Hepatocyte (in vitro differentiated cells): ENCODE measurements around the gene C3orf70. TPM values are rescaled to one million over a fixed set of nuclear protein-coding genes. Genes with fewer than 3 reads are reported as not detected.

Experiments
- DNase-seq: peaks from one replicate; pipeline ENCODE4 v3.0.0-alpha.2; 2016; ENCODE audit warnings: low spot score
- H2AFZ ChIP-seq: fragments of 200-600 bp; sonication (generic); 2 replicates; pipeline ENCODE4 v1.6.0; 2016; ENCODE audit warnings: antibody characterized with exemption, mild to moderate bottlenecking
- H3K27ac ChIP-seq: fragments of 200-600 bp; sonication (generic); 2 replicates; pipeline ENCODE4 v1.5.1; 2016; ENCODE audit warnings: mild to moderate bottlenecking
- H3K27me3 ChIP-seq: fragments of 200-600 bp; sonication (generic); 2 replicates; pipeline ENCODE4 v1.6.1; 2016
- H3K36me3 ChIP-seq: fragments of 200-600 bp; sonication (generic); replicated peaks from 2 replicates; pipeline ENCODE4 v1.5.1; 2016; ENCODE audit warnings: low read depth; ENCODE audit not compliant: insufficient read depth
- H3K4me1 ChIP-seq: fragments of 200-600 bp; sonication (generic); 2 replicates; pipeline ENCODE4 v1.5.1; 2016; ENCODE audit warnings: mild to moderate bottlenecking, moderate library complexity; ENCODE audit not compliant: insufficient read depth
- H3K4me2 ChIP-seq: fragments of 200-600 bp; sonication (generic); 2 replicates; pipeline ENCODE4 v1.6.0; 2016
- H3K4me3 ChIP-seq: fragments of 200-600 bp; sonication (generic); 2 replicates; pipeline ENCODE4 v1.5.1; 2016; ENCODE audit warnings: mild to moderate bottlenecking
- H3K79me2 ChIP-seq: fragments of 200-600 bp; sonication (generic); 2 replicates; pipeline ENCODE4 v1.6.0; 2017; ENCODE audit warnings: mild to moderate bottlenecking
- H3K9me2 ChIP-seq: fragments of 200-600 bp; sonication (generic); replicated peaks from 2 replicates; pipeline ENCODE4 v1.6.0; 2017; ENCODE audit warnings: mild to moderate bottlenecking; ENCODE audit not compliant: insufficient read depth
- H3K9me3 ChIP-seq: fragments of 200-600 bp; sonication (generic); 2 replicates; pipeline ENCODE4 v1.5.1; 2016; ENCODE audit warnings: low read depth, mild to moderate bottlenecking
- H4K20me1 ChIP-seq: fragments of 200-600 bp; sonication (generic); 2 replicates; pipeline ENCODE4 v1.6.0; 2016; ENCODE audit warnings: mild to moderate bottlenecking; ENCODE audit not compliant: insufficient read depth, poor library complexity, severe bottlenecking
- CTCF ChIP-seq: fragments of 200-600 bp; sonication (generic); IDR thresholded peaks from 2 replicates; pipeline ENCODE4 v1.5.1; 2016; ENCODE audit warnings: antibody characterized with exemption, mild to moderate bottlenecking; ENCODE audit not compliant: poor library complexity
- EZH2 ChIP-seq: fragments of 200-600 bp; sonication (generic); IDR thresholded peaks from 2 replicates; pipeline ENCODE4 v1.6.1; 2016; ENCODE audit warnings: antibody characterized with exemption, mild to moderate bottlenecking, borderline replicate concordance
- EZH2phosphoT487 ChIP-seq: fragments of 200-600 bp; sonication (generic); IDR thresholded peaks from one replicate; pipeline ENCODE4 v1.6.1; 2018; ENCODE audit warnings: antibody characterized with exemption, mild to moderate bottlenecking, low read depth, moderate library complexity; ENCODE audit not compliant: unreplicated experiment, severe bottlenecking
- WGBS: methylation state at CpG from one replicate; pipeline ENCODE4 v1.1.6; 2016; ENCODE audit warnings: low lambda C conversion rate; ENCODE audit errors: missing lambda C conversion rate; 5-methylcytosine and 5-hydroxymethylcytosine counted together
- polyA plus RNA-seq: library from polyadenylated mRNA; unstranded; fragments of >200 nt; fragmentation: Nextera tagmentation; extraction: Ambion mirVana; gene quantifications from 2 replicates; pipeline ENCODE4 v1.2.1, GENCODE V29; 2016
- total RNA-seq: library from RNA; depleted of rRNA; stranded (reverse); fragments of >200 nt; gene quantifications from 2 replicates; pipeline ENCODE4 v1.2.3, GENCODE V29; 2014

The C3orf70 gene
- total and polyA plus RNA-seq, 2 experiments from 2014 or later = 1.1 to 6.0 TPM

- 93% methylated on average over 6 of the region's 6 CpGs for WGBS
- no peaks in the 10 kb centered on the region for H3K36me3 ChIP-seq
Measured at GRCh38 chr3:185052631-185053030, 100.2 kb downstream of the C3orf70 start.

GRCh38 chr3:185051801-185052200, 101.1 kb downstream of the C3orf70 start:
- TF ChIP-seq EZH2phosphoT487 (no peak), CTCF (no peak), EZH2 (no peak)
- no peaks in the 10 kb centered on the region for H3K27me3 ChIP-seq
- no peak overlapping the region for H2AFZ ChIP-seq
- no peaks in the 10 kb centered on the region for H3K9me2 ChIP-seq
- WGBS = 89% methylated on average over 8 of the region's 8 CpGs
- no peaks in the 10 kb centered on the region for H3K9me3 ChIP-seq
- no peaks in the 10 kb centered on the region for H4K20me1 ChIP-seq
- H3K36me3 ChIP-seq = no peaks in the 10 kb centered on the region
- DNase-seq = no peak
- H3K4me3 ChIP-seq = no peak overlapping the region
- no peaks in the 10 kb centered on the region for H3K79me2 ChIP-seq
- no peaks in the 10 kb centered on the region for H3K4me1 ChIP-seq
- H3K4me2 ChIP-seq = no peak overlapping the region
- H3K27ac ChIP-seq = no peak overlapping the region

More at GRCh38 chr3:185052631-185053030, 100.2 kb downstream of the C3orf70 start:
- no peaks in the 10 kb centered on the region for H3K27me3 ChIP-seq
- no peaks in the 10 kb centered on the region for H3K9me3 ChIP-seq
- H3K4me1 ChIP-seq = no peaks in the 10 kb centered on the region
- H3K4me2 ChIP-seq = no peak overlapping the region
- DNase-seq = no peak
- no peak overlapping the region for H3K4me3 ChIP-seq
- H2AFZ ChIP-seq = no peak overlapping the region
- no peaks in the 10 kb centered on the region for H3K9me2 ChIP-seq
- no peaks in the 10 kb centered on the region for H4K20me1 ChIP-seq
- H3K27ac ChIP-seq = no peak overlapping the region
- TF ChIP-seq EZH2 (no peak), EZH2phosphoT487 (no peak), CTCF (no peak)
- no peaks in the 10 kb centered on the region for H3K79me2 ChIP-seq

- Histone ChIP-seq H3K27ac (no peak overlapping the region), H4K20me1 (no peaks in the 10 kb centered on the region), H3K36me3 (no peaks in the 10 kb centered on the region), H3K79me2 (no peaks in the 10 kb centered on the region), H3K4me2 (no peak overlapping the region), H3K4me1 (no peaks in the 10 kb centered on the region), H3K9me3 (no peaks in the 10 kb centered on the region), H3K4me3 (no peak overlapping the region), H3K9me2 (no peaks in the 10 kb centered on the region), H3K27me3 (no peaks in the 10 kb centered on the region), H2AFZ (no peak overlapping the region)
- 93% methylated on average over 4 of the region's 4 CpGs for WGBS
- no peak for TF ChIP-seq CTCF
- DNase-seq = no peak
Measured at GRCh38 chr3:185049710-185050109, 103.2 kb downstream of the C3orf70 start.

GRCh38 chr3:185046603-185047002, 106.3 kb downstream of the C3orf70 start:
- no peaks in the 10 kb centered on the region for H3K36me3 ChIP-seq
- TF ChIP-seq EZH2phosphoT487 = no peak
- TF ChIP-seq EZH2 = no peak
- no peak for TF ChIP-seq CTCF
- H3K9me3 ChIP-seq = no peaks in the 10 kb centered on the region
- H2AFZ ChIP-seq = no peak overlapping the region
- no peak overlapping the region for H3K4me2 ChIP-seq
- no peak overlapping the region for H3K27ac ChIP-seq
- H3K79me2 ChIP-seq = no peaks in the 10 kb centered on the region
- H3K4me3 ChIP-seq = no peak overlapping the region
- H3K9me2 ChIP-seq = no peaks in the 10 kb centered on the region
- DNase-seq = no peak
- H4K20me1 ChIP-seq = no peaks in the 10 kb centered on the region
- no peaks in the 10 kb centered on the region for H3K4me1 ChIP-seq
- no peaks in the 10 kb centered on the region for H3K27me3 ChIP-seq
- WGBS = 94% methylated on average over 4 of the region's 4 CpGs
